Measurements from ENCODE around the gene NBEAL1.
"Not testable (repeated sequence)": the region's sequence is repeated elsewhere in the genome, so short reads cannot be mapped to it uniquely, and the experiment has no call there.

Gene NBEAL1

GRCh38 chr2:203237346-203238238, 222.9 kb downstream of the NBEAL1 start:
- DNase-seq: no peak

- DNase-seq: no peak
Observed at GRCh38 chr2:203238292-203238703, 223.6 kb downstream of the NBEAL1 start.

- peak; percentile 89 for DNase-seq
Observed at GRCh38 chr2:203238704-203239526, 224.2 kb downstream of the NBEAL1 start, which contains the start of gene CYP20A1. Gene CYP20A1, plus strand, starts transcription at chr2:203239018. Its CDS starts 45 bp downstream, at chr2:203239063.

GRCh38 chr2:203240491-203240890, 225.8 kb downstream of the NBEAL1 start:
- no peak for DNase-seq

- no peak for DNase-seq
Observed at GRCh38 chr2:203242518-203242917, 227.8 kb downstream of the NBEAL1 start.

- no peak for DNase-seq
Observed at GRCh38 chr2:203246646-203247045, 232.0 kb downstream of the NBEAL1 start.

- no peak for DNase-seq
Observed at GRCh38 chr2:203252818-203253217, 238.1 kb downstream of the NBEAL1 start.

GRCh38 chr2:203253422-203254095, 238.9 kb downstream of the NBEAL1 start:
- DNase-seq: not testable (repeated sequence)

- DNase-seq: no peak
Observed at GRCh38 chr2:203261326-203262159, 246.9 kb downstream of the NBEAL1 start.

All from amniotic stem cell (primary cell).